ENCODE measurements around the gene NAA15. TPM values are rescaled to one million over a fixed set of nuclear protein-coding genes. Genes with fewer than 3 reads are reported as not detected.
"Not testable (repeated sequence)": the region's sequence is repeated elsewhere in the genome, so short reads cannot be mapped to it uniquely, and the experiment has no call there.

NAA15 gene
- total and polyA plus RNA-seq, 4 donors, result 6.7 to 18.2 (median 11.1) TPM

GRCh38 chr4:139312552-139313332, 11.4 kb downstream of the NAA15 start:
- no peak for DNase-seq (ENCODE audit: low spot score)
- no peaks in the 10 kb centered on the region for H3K27me3 ChIP-seq (ENCODE audit: control insufficient read depth in 4 of 4, insufficient read depth in 4 of 4, low read length in 3 of 4)
- H3K9me3 ChIP-seq (ENCODE audit: control insufficient read depth in 4 of 4, low read length in 3 of 4), result no peaks in the 10 kb centered on the region
- H3K36me3 ChIP-seq (ENCODE audit: control insufficient read depth in 4 of 4, insufficient read depth in 3 of 4, low read depth in 1 of 4, low read length in 3 of 4), result peaks cover 0 to 2% (median 0%) of the 10 kb centered on the region in 4 donors
- H3K27ac ChIP-seq (ENCODE audit: low read depth in 1 of 2, low read length in 2 of 2), result no peak overlapping the region
- TF ChIP-seq, protein P1, sequence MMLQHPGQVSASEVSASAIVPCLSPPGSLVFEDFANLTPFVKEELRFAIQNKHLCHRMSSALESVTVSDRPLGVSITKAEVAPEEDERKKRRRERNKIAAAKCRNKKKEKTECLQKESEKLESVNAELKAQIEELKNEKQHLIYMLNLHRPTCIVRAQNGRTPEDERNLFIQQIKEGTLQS (IDR thresholded peaks at IDR 0.05), result no peak
- TF ChIP-seq HNF4A (conservative IDR thresholded peaks at IDR 0.05) (no peak), JUND (IDR thresholded peaks at IDR 0.05) (no peak), RXRA (IDR thresholded peaks at IDR 0.05) (no peak), YY1 (IDR thresholded peaks at IDR 0.05) (no peak), RAD21 (IDR thresholded peaks at IDR 0.05) (no peak), TAF1 (conservative IDR thresholded peaks at IDR 0.05) (no peak), GABPA (IDR thresholded peaks at IDR 0.05 in 1 of 2, conservative IDR thresholded peaks at IDR 0.05 in 1 of 2) (no peak), ZBTB33 (IDR thresholded peaks at IDR 0.05) (no peak), EGR1 (IDR thresholded peaks at IDR 0.05; ENCODE audit: low read depth in 2 of 2) (no peak), MAX (IDR thresholded peaks at IDR 0.05) (no peak), FOXA1 (IDR thresholded peaks at IDR 0.05) (no peak), CTCF (IDR thresholded peaks at IDR 0.05; ENCODE audit: low read depth, low read length, missing input control) (no peak), SP1 (IDR thresholded peaks at IDR 0.05) (no peak), FOXA2 (IDR thresholded peaks at IDR 0.05) (no peak), HNF4G (IDR thresholded peaks at IDR 0.05) (no peak), NR2F2 (IDR thresholded peaks at IDR 0.05) (no peak)
- TF ChIP-seq, protein P2, sequence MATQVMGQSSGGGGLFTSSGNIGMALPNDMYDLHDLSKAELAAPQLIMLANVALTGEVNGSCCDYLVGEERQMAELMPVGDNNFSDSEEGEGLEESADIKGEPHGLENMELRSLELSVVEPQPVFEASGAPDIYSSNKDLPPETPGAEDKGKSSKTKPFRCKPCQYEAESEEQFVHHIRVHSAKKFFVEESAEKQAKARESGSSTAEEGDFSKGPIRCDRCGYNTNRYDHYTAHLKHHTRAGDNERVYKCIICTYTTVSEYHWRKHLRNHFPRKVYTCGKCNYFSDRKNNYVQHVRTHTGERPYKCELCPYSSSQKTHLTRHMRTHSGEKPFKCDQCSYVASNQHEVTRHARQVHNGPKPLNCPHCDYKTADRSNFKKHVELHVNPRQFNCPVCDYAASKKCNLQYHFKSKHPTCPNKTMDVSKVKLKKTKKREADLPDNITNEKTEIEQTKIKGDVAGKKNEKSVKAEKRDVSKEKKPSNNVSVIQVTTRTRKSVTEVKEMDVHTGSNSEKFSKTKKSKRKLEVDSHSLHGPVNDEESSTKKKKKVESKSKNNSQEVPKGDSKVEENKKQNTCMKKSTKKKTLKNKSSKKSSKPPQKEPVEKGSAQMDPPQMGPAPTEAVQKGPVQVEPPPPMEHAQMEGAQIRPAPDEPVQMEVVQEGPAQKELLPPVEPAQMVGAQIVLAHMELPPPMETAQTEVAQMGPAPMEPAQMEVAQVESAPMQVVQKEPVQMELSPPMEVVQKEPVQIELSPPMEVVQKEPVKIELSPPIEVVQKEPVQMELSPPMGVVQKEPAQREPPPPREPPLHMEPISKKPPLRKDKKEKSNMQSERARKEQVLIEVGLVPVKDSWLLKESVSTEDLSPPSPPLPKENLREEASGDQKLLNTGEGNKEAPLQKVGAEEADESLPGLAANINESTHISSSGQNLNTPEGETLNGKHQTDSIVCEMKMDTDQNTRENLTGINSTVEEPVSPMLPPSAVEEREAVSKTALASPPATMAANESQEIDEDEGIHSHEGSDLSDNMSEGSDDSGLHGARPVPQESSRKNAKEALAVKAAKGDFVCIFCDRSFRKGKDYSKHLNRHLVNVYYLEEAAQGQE (IDR thresholded peaks at IDR 0.05), result no peak
- WGBS, result 75% methylated on average over 3 of the region's 3 CpGs
- H3K9ac ChIP-seq (ENCODE audit: low read depth in 1 of 2, low read length in 2 of 2), result no peak overlapping the region
- H3K4me1 ChIP-seq (ENCODE audit: control insufficient read depth in 4 of 4, insufficient read depth in 4 of 4, low read length in 3 of 4), result peaks cover 0 to 23% (median 11%) of the 10 kb centered on the region in 4 donors
- H3K4me3 ChIP-seq (ENCODE audit: low read depth in 1 of 3, low read length in 3 of 3), result no peak overlapping the region

DNA sequence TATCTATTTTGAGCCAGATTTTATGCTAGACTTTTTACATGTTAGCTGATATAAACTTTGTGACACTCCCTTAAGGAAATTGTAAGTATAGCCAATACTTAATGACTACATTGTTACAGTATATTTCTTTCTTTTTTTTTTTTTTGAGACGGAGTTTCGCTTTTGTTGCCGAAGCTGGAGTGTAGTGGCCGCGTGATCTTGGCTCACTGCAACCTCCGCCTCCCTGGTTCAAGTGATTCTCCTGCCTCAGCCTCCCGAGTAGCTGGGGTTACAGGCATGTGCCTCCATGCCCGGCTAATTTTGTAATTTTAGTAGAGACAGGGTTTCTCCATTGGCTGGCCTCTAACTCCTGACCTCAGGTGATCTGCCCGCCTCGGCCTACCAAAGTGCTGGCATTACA, 12.1 kb downstream of the NAA15 start:
- peaks cover 0 to 23% (median 11%) of the 10 kb centered on the region in 4 donors for H3K4me1 ChIP-seq (ENCODE audit: control insufficient read depth in 4 of 4, insufficient read depth in 4 of 4, low read length in 3 of 4)

More for the DNA sequence above, 12.1 kb downstream of the NAA15 start:
- not testable (repeated sequence) for H3K36me3 ChIP-seq (ENCODE audit: control insufficient read depth in 4 of 4, insufficient read depth in 3 of 4, low read depth in 1 of 4, low read length in 3 of 4); H3K27me3 ChIP-seq (ENCODE audit: control insufficient read depth in 4 of 4, insufficient read depth in 4 of 4, low read length in 3 of 4); H3K4me3 ChIP-seq (ENCODE audit: low read depth in 1 of 3, low read length in 3 of 3); H3K9me3 ChIP-seq (ENCODE audit: control insufficient read depth in 4 of 4, low read length in 3 of 4); H3K27ac ChIP-seq (ENCODE audit: low read depth in 1 of 2, low read length in 2 of 2); H3K9ac ChIP-seq (ENCODE audit: low read depth in 1 of 2, low read length in 2 of 2); DNase-seq (ENCODE audit: low spot score)
- 83% methylated on average over 10 of the region's 10 CpGs for WGBS
